ENCODE results near the gene PPP2R2B.

- TF ChIP-seq MAX (IDR thresholded peaks at IDR 0.05) (no peak), EGR1 (IDR thresholded peaks at IDR 0.05) (no peak), RAD21 (IDR thresholded peaks at IDR 0.05; ENCODE audit: low read depth) (no peak), TAF1 (IDR thresholded peaks at IDR 0.05; ENCODE audit: low read depth) (no peak), EP300 (IDR thresholded peaks at IDR 0.05; ENCODE audit: borderline replicate concordance) (no peak), YY1 (IDR thresholded peaks at IDR 0.05; ENCODE audit: low read depth) (no peak), CREB1 (IDR thresholded peaks at IDR 0.05; ENCODE audit: low read depth) (no peak), TEAD4 (IDR thresholded peaks at IDR 0.05) (no peak), NFIC (IDR thresholded peaks at IDR 0.05) (no peak), TCF12 (IDR thresholded peaks at IDR 0.05; ENCODE audit: low read depth) (no peak), ZBTB7A (IDR thresholded peaks at IDR 0.05; ENCODE audit: low read depth) (no peak), CEBPB (IDR thresholded peaks at IDR 0.05) (no peak)
- TF ChIP-seq, protein P1, sequence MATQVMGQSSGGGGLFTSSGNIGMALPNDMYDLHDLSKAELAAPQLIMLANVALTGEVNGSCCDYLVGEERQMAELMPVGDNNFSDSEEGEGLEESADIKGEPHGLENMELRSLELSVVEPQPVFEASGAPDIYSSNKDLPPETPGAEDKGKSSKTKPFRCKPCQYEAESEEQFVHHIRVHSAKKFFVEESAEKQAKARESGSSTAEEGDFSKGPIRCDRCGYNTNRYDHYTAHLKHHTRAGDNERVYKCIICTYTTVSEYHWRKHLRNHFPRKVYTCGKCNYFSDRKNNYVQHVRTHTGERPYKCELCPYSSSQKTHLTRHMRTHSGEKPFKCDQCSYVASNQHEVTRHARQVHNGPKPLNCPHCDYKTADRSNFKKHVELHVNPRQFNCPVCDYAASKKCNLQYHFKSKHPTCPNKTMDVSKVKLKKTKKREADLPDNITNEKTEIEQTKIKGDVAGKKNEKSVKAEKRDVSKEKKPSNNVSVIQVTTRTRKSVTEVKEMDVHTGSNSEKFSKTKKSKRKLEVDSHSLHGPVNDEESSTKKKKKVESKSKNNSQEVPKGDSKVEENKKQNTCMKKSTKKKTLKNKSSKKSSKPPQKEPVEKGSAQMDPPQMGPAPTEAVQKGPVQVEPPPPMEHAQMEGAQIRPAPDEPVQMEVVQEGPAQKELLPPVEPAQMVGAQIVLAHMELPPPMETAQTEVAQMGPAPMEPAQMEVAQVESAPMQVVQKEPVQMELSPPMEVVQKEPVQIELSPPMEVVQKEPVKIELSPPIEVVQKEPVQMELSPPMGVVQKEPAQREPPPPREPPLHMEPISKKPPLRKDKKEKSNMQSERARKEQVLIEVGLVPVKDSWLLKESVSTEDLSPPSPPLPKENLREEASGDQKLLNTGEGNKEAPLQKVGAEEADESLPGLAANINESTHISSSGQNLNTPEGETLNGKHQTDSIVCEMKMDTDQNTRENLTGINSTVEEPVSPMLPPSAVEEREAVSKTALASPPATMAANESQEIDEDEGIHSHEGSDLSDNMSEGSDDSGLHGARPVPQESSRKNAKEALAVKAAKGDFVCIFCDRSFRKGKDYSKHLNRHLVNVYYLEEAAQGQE (IDR thresholded peaks at IDR 0.05; ENCODE audit: low read depth), result no peak
- TF ChIP-seq, protein P2, sequence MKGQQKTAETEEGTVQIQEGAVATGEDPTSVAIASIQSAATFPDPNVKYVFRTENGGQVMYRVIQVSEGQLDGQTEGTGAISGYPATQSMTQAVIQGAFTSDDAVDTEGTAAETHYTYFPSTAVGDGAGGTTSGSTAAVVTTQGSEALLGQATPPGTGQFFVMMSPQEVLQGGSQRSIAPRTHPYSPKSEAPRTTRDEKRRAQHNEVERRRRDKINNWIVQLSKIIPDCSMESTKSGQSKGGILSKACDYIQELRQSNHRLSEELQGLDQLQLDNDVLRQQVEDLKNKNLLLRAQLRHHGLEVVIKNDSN (IDR thresholded peaks at IDR 0.05), result no peak
These were observed 159.4 kb downstream of the PPP2R2B start for GRCh38 chr5:146719179-146719578.
